ENCODE data around the gene COLEC12. TPM values are rescaled to one million over a fixed set of nuclear protein-coding genes. Genes with fewer than 3 reads are reported as not detected.

Gene COLEC12
- total RNA-seq, 1 experiment from 2014 or later: not detected

GRCh38 chr18:328928-329327, 171.6 kb downstream of the COLEC12 start:
- no peaks in the 10 kb centered on the region for H3K9me3 Mint-ChIP-seq (ENCODE audit: low read depth, unreplicated experiment)
- no peak overlapping the region for H3K27ac Mint-ChIP-seq (ENCODE audit: unreplicated experiment)
- TF ChIP-seq CTCF (IDR thresholded peaks at IDR 0.05; ENCODE audit: unreplicated experiment): no peak
- no peaks in the 10 kb centered on the region for H3K4me1 Mint-ChIP-seq (ENCODE audit: low read depth, unreplicated experiment)
- no TSS peak for BruUV-seq (replicated peaks)
- CTCF ChIA-PET: no interaction called here
- no peak for DNase-seq
- no peaks in the 10 kb centered on the region for H3K36me3 Mint-ChIP-seq (ENCODE audit: insufficient read depth, unreplicated experiment)
- no peak overlapping the region for H3K4me3 Mint-ChIP-seq (ENCODE audit: low read depth, unreplicated experiment)
- intact Hi-C loops (cut with micrococcal nuclease; ENCODE audit: unreplicated experiment): no loop called here
- H3K27me3 Mint-ChIP-seq (ENCODE audit: unreplicated experiment): peaks cover 65% of the 10 kb centered on the region

- TF ChIP-seq CTCF (IDR thresholded peaks at IDR 0.05; ENCODE audit: unreplicated experiment): no peak
- CTCF ChIA-PET: no interaction called here
- intact Hi-C loops (cut with micrococcal nuclease; ENCODE audit: unreplicated experiment): no loop called here
Observed at GRCh38 chr18:326846-327245, 173.7 kb downstream of the COLEC12 start.

GRCh38 chr18:323253-323622, 177.3 kb downstream of the COLEC12 start:
- Mint-ChIP-seq H3K4me1 (ENCODE audit: low read depth, unreplicated experiment) (peaks cover 11% of the 10 kb centered on the region), H3K4me3 (ENCODE audit: low read depth, unreplicated experiment) (no peak overlapping the region), H3K27ac (ENCODE audit: unreplicated experiment) (no peak overlapping the region), H3K36me3 (ENCODE audit: insufficient read depth, unreplicated experiment) (no peaks in the 10 kb centered on the region), H3K27me3 (ENCODE audit: unreplicated experiment) (peaks cover 38% of the 10 kb centered on the region), H3K9me3 (ENCODE audit: low read depth, unreplicated experiment) (no peaks in the 10 kb centered on the region)
- CTCF ChIA-PET: no interaction called here
- intact Hi-C loops (cut with micrococcal nuclease; ENCODE audit: unreplicated experiment): no loop called here
- DNase-seq: no peak
- no peak for TF ChIP-seq CTCF (IDR thresholded peaks at IDR 0.05; ENCODE audit: unreplicated experiment)
- BruUV-seq (replicated peaks): no TSS peak

More at GRCh38 chr18:326846-327245, 173.7 kb downstream of the COLEC12 start:
- no TSS peak for BruUV-seq (replicated peaks)
- Mint-ChIP-seq H3K9me3 (ENCODE audit: low read depth, unreplicated experiment) (no peaks in the 10 kb centered on the region), H3K4me3 (ENCODE audit: low read depth, unreplicated experiment) (no peak overlapping the region), H3K27me3 (ENCODE audit: unreplicated experiment) (peaks cover 53% of the 10 kb centered on the region), H3K27ac (ENCODE audit: unreplicated experiment) (no peak overlapping the region), H3K4me1 (ENCODE audit: low read depth, unreplicated experiment) (peaks cover 11% of the 10 kb centered on the region), H3K36me3 (ENCODE audit: insufficient read depth, unreplicated experiment) (no peaks in the 10 kb centered on the region)
- DNase-seq: no peak

GRCh38 chr18:321865-322467, 178.5 kb downstream of the COLEC12 start:
- Mint-ChIP-seq H3K36me3 (ENCODE audit: insufficient read depth, unreplicated experiment) (no peaks in the 10 kb centered on the region), H3K9me3 (ENCODE audit: low read depth, unreplicated experiment) (no peaks in the 10 kb centered on the region), H3K4me3 (ENCODE audit: low read depth, unreplicated experiment) (no peak overlapping the region), H3K4me1 (ENCODE audit: low read depth, unreplicated experiment) (peaks cover 11% of the 10 kb centered on the region), H3K27ac (ENCODE audit: unreplicated experiment) (no peak overlapping the region), H3K27me3 (ENCODE audit: unreplicated experiment) (peaks cover 28% of the 10 kb centered on the region)
- no peak for TF ChIP-seq CTCF (IDR thresholded peaks at IDR 0.05; ENCODE audit: unreplicated experiment)
- DNase-seq: no peak
- BruUV-seq (replicated peaks): no TSS peak
- CTCF ChIA-PET: no interaction called here
- intact Hi-C loops (cut with micrococcal nuclease; ENCODE audit: unreplicated experiment): no loop called here

Data from Calu3 (cell line).